GM18861 (cell line): ENCODE measurements around the gene ATP10A.
A peak's percentile ranks its signal among the peaks of the same experiment; 100 is the strongest.

Experiments
- ATAC-seq: cut with Tn5 transposase; IDR thresholded peaks from one replicate; pipeline ENCODE4 v1.9.1; 2021; ENCODE audit not compliant: unreplicated experiment

ATP10A gene

GRCh38 chr15:25742776-25743547, 120.2 kb downstream of the ATP10A start:
- no peak for ATAC-seq

GRCh38 chr15:25742041-25742730, 120.9 kb downstream of the ATP10A start:
- ATAC-seq, result no peak

- no peak for ATAC-seq
Observed at GRCh38 chr15:25741256-25741580, 121.9 kb downstream of the ATP10A start.

- ATAC-seq, result no peak
Observed at GRCh38 chr15:25740383-25741255, 122.5 kb downstream of the ATP10A start.

- ATAC-seq, result peak; percentile 79
Observed at GRCh38 chr15:25739687-25740121, 123.4 kb downstream of the ATP10A start.

- ATAC-seq, result no peak
Observed at GRCh38 chr15:25738171-25738965, 124.8 kb downstream of the ATP10A start.

GRCh38 chr15:25737218-25737643, 125.9 kb downstream of the ATP10A start:
- ATAC-seq, result no peak

GRCh38 chr15:25736461-25736860, 126.7 kb downstream of the ATP10A start:
- ATAC-seq, result no peak

- no peak for ATAC-seq
Observed at GRCh38 chr15:25735550-25736384, 127.4 kb downstream of the ATP10A start.

- ATAC-seq, result no peak
Observed at GRCh38 chr15:25734680-25735355, 128.3 kb downstream of the ATP10A start.

GRCh38 chr15:25733856-25734679, 129.1 kb downstream of the ATP10A start:
- no peak for ATAC-seq

- no peak for ATAC-seq
Observed at GRCh38 chr15:25733036-25733855, 129.9 kb downstream of the ATP10A start.

- no peak for ATAC-seq
Observed at GRCh38 chr15:25732191-25732590, 130.9 kb downstream of the ATP10A start.

GRCh38 chr15:25731411-25731810, 131.7 kb downstream of the ATP10A start:
- ATAC-seq, result no peak

- ATAC-seq, result no peak
Observed at GRCh38 chr15:25730918-25731317, 132.2 kb downstream of the ATP10A start.

- ATAC-seq, result no peak
Observed at GRCh38 chr15:25728816-25729215, 134.3 kb downstream of the ATP10A start.

GRCh38 chr15:25727867-25728600, 135.1 kb downstream of the ATP10A start:
- ATAC-seq, result no peak
